ENCODE measurements around the gene AMPD2. TPM values are rescaled to one million over a fixed set of nuclear protein-coding genes. Genes with fewer than 3 reads are reported as not detected.
A peak's percentile ranks its signal among the peaks of the same experiment; 100 is the strongest.

The AMPD2 gene
- total RNA-seq, 2 donors from 2014 or later: 55.7 to 69.3 TPM

GRCh38 chr1:109622137-109622892 lies 2.7 kb downstream of the AMPD2 start:
- Histone ChIP-seq H3K27me3 (ENCODE audit: control insufficient read depth, insufficient read depth, low read length, poor library complexity, severe bottlenecking) (no peaks in the 10 kb centered on the region), H3K4me3 (ENCODE audit: low read length) (peak overlapping the region; percentile 95), H3K9me3 (ENCODE audit: control insufficient read depth, low read length) (no peaks in the 10 kb centered on the region), H3K27ac (ENCODE audit: low read depth, low read length) (no peak overlapping the region), H3K36me3 (ENCODE audit: control insufficient read depth, insufficient read depth, low read length) (no peaks in the 10 kb centered on the region), H3K4me1 (ENCODE audit: control insufficient read depth, insufficient read depth, low read length) (peaks cover 7% of the 10 kb centered on the region), H3K9ac (ENCODE audit: extremely low read depth, low read length, poor library complexity, severe bottlenecking) (no peak overlapping the region)
- Mint-ChIP-seq H3K4me1 (peaks cover 21% of the 10 kb centered on the region), H3K4me3 (peak overlapping the region; percentile 91), H3K27me3 (ENCODE audit: insufficient read depth) (no peaks in the 10 kb centered on the region), H3K36me3 (ENCODE audit: low read depth) (peaks cover 7% of the 10 kb centered on the region), H3K27ac (no peak overlapping the region), H3K9me3 (no peaks in the 10 kb centered on the region)
- no peak for DNase-seq
- TF ChIP-seq CTCF (conservative IDR thresholded peaks at IDR 0.05): no peak
- WGBS, 2 experiments (ENCODE audit: insufficient coverage in 1 of 2, insufficient read length in 1 of 2): 92 to 100% methylated on average over 4 to 11 of the region's 11 CpGs

GRCh38 chr1:109622895-109623294 lies 3.3 kb downstream of the AMPD2 start:
- no peak overlapping the region for H3K27ac ChIP-seq (ENCODE audit: low read depth, low read length)
- H3K4me1 Mint-ChIP-seq: peaks cover 18% of the 10 kb centered on the region
- no peaks in the 10 kb centered on the region for H3K27me3 Mint-ChIP-seq (ENCODE audit: insufficient read depth)
- no peak overlapping the region for H3K27ac Mint-ChIP-seq
- DNase-seq: peak; percentile 42
- no peak overlapping the region for H3K9ac ChIP-seq (ENCODE audit: extremely low read depth, low read length, poor library complexity, severe bottlenecking)
- peaks cover 1% of the 10 kb centered on the region for H3K36me3 ChIP-seq (ENCODE audit: control insufficient read depth, insufficient read depth, low read length)
- H3K36me3 Mint-ChIP-seq (ENCODE audit: low read depth): peaks cover 13% of the 10 kb centered on the region
- TF ChIP-seq CTCF (conservative IDR thresholded peaks at IDR 0.05): no peak
- no peaks in the 10 kb centered on the region for H3K27me3 ChIP-seq (ENCODE audit: control insufficient read depth, insufficient read depth, low read length, poor library complexity, severe bottlenecking)
- no peak overlapping the region for H3K4me3 ChIP-seq (ENCODE audit: low read length)
- no peak overlapping the region for H3K4me3 Mint-ChIP-seq
- 92 to 95% methylated on average over 2 to 3 of the region's 3 CpGs for WGBS, 2 experiments (ENCODE audit: insufficient coverage in 1 of 2, insufficient read length in 1 of 2)
- H3K9me3 ChIP-seq (ENCODE audit: control insufficient read depth, low read length): no peaks in the 10 kb centered on the region
- H3K4me1 ChIP-seq (ENCODE audit: control insufficient read depth, insufficient read depth, low read length): peaks cover 7% of the 10 kb centered on the region
- H3K9me3 Mint-ChIP-seq: no peaks in the 10 kb centered on the region

- Mint-ChIP-seq H3K36me3 (ENCODE audit: low read depth) (peaks cover 18% of the 10 kb centered on the region), H3K27ac (no peak overlapping the region), H3K4me1 (peaks cover 15% of the 10 kb centered on the region), H3K9me3 (no peaks in the 10 kb centered on the region), H3K4me3 (no peak overlapping the region), H3K27me3 (ENCODE audit: insufficient read depth) (no peaks in the 10 kb centered on the region)
- WGBS, 2 experiments (ENCODE audit: insufficient coverage in 1 of 2, insufficient read length in 1 of 2): 78 to 90% methylated on average over 6 to 11 of the region's 11 CpGs
- no peaks in the 10 kb centered on the region for H3K9me3 ChIP-seq (ENCODE audit: control insufficient read depth, low read length)
- H3K9ac ChIP-seq (ENCODE audit: extremely low read depth, low read length, poor library complexity, severe bottlenecking): no peak overlapping the region
- peak; percentile 40 for DNase-seq
- H3K36me3 ChIP-seq (ENCODE audit: control insufficient read depth, insufficient read depth, low read length): peaks cover 5% of the 10 kb centered on the region
- no peak overlapping the region for H3K27ac ChIP-seq (ENCODE audit: low read depth, low read length)
- H3K27me3 ChIP-seq (ENCODE audit: control insufficient read depth, insufficient read depth, low read length, poor library complexity, severe bottlenecking): no peaks in the 10 kb centered on the region
- H3K4me1 ChIP-seq (ENCODE audit: control insufficient read depth, insufficient read depth, low read length): peaks cover 7% of the 10 kb centered on the region
- TF ChIP-seq CTCF (conservative IDR thresholded peaks at IDR 0.05): no peak
- no peak overlapping the region for H3K4me3 ChIP-seq (ENCODE audit: low read length)
Observed at GRCh38 chr1:109623601-109624161, 4.0 kb downstream of the AMPD2 start.
